GM12801 (cell line): Measurements from ENCODE around the gene EPB41L4A.

ENCODE experiments used
- CTCF ChIP-seq: IDR thresholded peaks from one replicate; pipeline ENCODE4 v1.5.1; 2011; ENCODE audit warnings: control low read depth; ENCODE audit not compliant: insufficient read length; ENCODE audit errors: extremely low read depth

EPB41L4A gene

GRCh38 chr5:112247960-112248359 lies 171.1 kb downstream of the EPB41L4A start:
- no peak for TF ChIP-seq CTCF

DNA sequence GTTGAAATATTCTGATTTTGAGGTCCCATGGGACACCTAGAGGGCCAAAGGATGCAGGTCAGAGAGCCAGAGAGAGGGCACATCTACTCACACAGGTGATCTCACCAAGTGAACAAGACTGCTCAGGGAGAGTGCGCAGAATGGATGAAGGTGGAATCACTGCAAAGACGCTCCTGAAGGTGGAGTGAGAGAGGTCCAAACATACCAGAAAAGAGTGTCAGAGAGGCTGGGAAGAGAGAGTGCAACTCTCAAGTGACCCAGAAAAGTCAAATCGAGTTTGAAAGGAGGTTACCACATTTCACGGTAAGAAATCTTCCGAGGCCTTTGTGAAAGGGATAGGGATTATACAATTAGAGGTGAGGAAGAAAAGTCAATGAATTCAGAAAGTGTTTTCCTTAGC lies 173.4 kb downstream of the EPB41L4A start:
- TF ChIP-seq CTCF = no peak

GRCh38 chr5:112239996-112240395 lies 179.1 kb downstream of the EPB41L4A start:
- no peak for TF ChIP-seq CTCF

GRCh38 chr5:112238473-112238872 lies 180.6 kb downstream of the EPB41L4A start:
- no peak for TF ChIP-seq CTCF

DNA sequence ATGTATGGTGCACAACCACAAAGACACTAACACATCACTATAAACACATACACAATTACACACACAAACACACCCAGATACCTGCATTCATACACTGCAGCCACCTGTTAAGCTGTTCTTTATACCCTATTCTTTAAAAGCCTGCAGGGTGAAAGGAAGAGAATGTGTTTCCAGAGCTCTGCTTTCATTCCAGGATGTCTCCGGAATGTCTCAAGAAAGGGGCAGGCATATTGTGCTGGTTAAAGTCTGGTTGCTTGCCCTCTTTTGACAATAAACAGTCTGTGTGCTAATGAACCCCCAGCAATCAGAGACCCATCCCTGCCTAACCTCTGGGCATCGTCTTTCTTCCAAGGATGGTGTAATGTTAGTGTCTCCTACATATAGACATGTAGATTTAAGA lies 181.6 kb downstream of the EPB41L4A start:
- no peak for TF ChIP-seq CTCF

DNA sequence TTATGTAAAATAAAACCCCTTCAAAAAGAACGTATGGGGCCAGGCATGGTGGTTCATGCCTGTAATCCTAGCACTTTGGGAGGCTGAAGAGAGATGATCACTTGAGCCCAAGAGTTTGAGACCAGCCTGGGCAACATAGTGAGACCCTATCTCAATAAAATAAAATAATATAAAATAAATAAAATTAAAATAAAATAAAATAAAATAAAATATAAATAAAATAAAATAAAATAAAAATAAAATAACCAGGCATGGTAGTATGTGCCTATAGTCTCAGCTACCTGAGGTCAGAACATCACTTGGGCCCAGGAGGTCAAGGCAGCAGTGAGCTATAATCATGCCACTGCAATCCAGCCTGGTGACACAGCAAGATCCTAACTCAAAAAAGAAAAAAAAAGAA lies 185.1 kb downstream of the EPB41L4A start:
- TF ChIP-seq CTCF = no peak

GRCh38 chr5:112232667-112233066 lies 186.4 kb downstream of the EPB41L4A start:
- TF ChIP-seq CTCF = no peak

DNA sequence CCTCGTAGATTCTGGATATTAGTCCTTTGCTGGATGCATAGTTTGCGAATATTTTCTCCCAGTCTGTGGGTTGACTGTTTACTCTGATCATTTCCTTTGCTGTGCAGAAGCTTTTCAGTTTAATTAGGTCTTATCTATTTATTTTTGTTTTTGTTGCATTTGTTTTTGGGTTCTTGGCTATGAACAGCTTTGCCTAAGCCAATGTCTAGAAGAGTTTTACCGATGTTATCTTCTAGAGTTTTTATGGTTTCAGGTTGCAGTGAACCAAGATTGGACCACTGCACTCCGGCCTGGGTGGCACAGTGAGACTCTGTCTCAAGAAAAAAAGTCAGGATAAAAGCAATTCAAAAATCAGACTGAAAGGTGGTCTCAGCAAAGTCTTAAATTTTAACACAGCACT lies 188.5 kb downstream of the EPB41L4A start:
- no peak for TF ChIP-seq CTCF
